DOHH2 (cell line): Measurements from ENCODE around the gene AP1AR.

Experiments used
- H3F3A ChIP-seq: fragments of 200-600 bp; sonication (generic), shearing (Covaris generic); 2 replicates; pipeline ENCODE4 v1.6.0; 2016; ENCODE audit warnings: antibody characterized with exemption, mild to moderate bottlenecking; ENCODE audit not compliant: control insufficient read depth, insufficient read depth
- H3K27ac ChIP-seq: fragments of 200-600 bp; sonication (generic); 2 replicates; pipeline ENCODE4 v1.5.1; 2014; ENCODE audit warnings: low read depth, mild to moderate bottlenecking, low read length, moderate library complexity
- H3K27me3 ChIP-seq: fragments of 200-600 bp; sonication (generic); 2 replicates; pipeline ENCODE4 v1.6.1; 2014; ENCODE audit warnings: mild to moderate bottlenecking, low read length, mixed read lengths; ENCODE audit not compliant: control insufficient read depth
- H3K36me3 ChIP-seq: fragments of 200-600 bp; sonication (generic); 2 replicates; pipeline ENCODE4 v1.6.1; 2014; ENCODE audit warnings: mild to moderate bottlenecking, low read length, moderate library complexity, mixed read lengths; ENCODE audit not compliant: control insufficient read depth
- H3K4me1 ChIP-seq: fragments of 200-600 bp; sonication (generic); 2 replicates; pipeline ENCODE4 v1.6.1; 2014; ENCODE audit warnings: mild to moderate bottlenecking, low read length, mixed read lengths; ENCODE audit not compliant: control insufficient read depth
- H3K4me2 ChIP-seq: fragments of 200-600 bp; sonication (generic); 2 replicates; pipeline ENCODE4 v1.6.0; 2014; ENCODE audit warnings: mild to moderate bottlenecking, low read length, moderate library complexity
- H3K4me3 ChIP-seq: fragments of 200-600 bp; sonication (generic); 2 replicates; pipeline ENCODE4 v1.5.1; 2014; ENCODE audit warnings: mild to moderate bottlenecking, low read length, mixed read lengths
- H3K79me2 ChIP-seq: fragments of 200-600 bp; sonication (generic); 2 replicates; pipeline ENCODE4 v1.6.1; 2014; ENCODE audit warnings: mild to moderate bottlenecking, low read length, mixed read lengths; ENCODE audit not compliant: control insufficient read depth
- H3K9me2 ChIP-seq: fragments of 200-600 bp; sonication (generic); replicated peaks from 2 replicates; pipeline ENCODE4 v1.6.1; 2014; ENCODE audit warnings: mild to moderate bottlenecking, low read length, mixed read lengths; ENCODE audit not compliant: control insufficient read depth
- H3K9me3 ChIP-seq: fragments of 200-600 bp; sonication (generic); 2 replicates; pipeline ENCODE4 v1.6.1; 2014; ENCODE audit warnings: antibody characterized with exemption, low read length, mixed read lengths; ENCODE audit not compliant: control insufficient read depth, insufficient read depth
- H4K20me1 ChIP-seq: fragments of 200-600 bp; sonication (generic); 2 replicates; pipeline ENCODE4 v1.6.0; 2014; ENCODE audit warnings: low read depth, mild to moderate bottlenecking, antibody characterized with exemption, low read length, moderate library complexity; ENCODE audit not compliant: control insufficient read depth, insufficient read depth
- EZH2phosphoT487 ChIP-seq: fragments of 200-600 bp; sonication (generic); IDR thresholded peaks from 2 replicates; pipeline ENCODE4 v1.6.1; 2017; ENCODE audit warnings: borderline replicate concordance, mild to moderate bottlenecking, antibody characterized with exemption, low read length, moderate library complexity, mixed read lengths
- TF ChIP-seq, protein P1 (sequence below): fragments of 200-600 bp; sonication (generic); IDR thresholded peaks from one replicate; pipeline ENCODE4 v1.5.1; 2014; ENCODE audit warnings: antibody characterized with exemption, mild to moderate bottlenecking, low read depth, low read length; ENCODE audit not compliant: poor library complexity, severe bottlenecking

Gene AP1AR

DNA sequence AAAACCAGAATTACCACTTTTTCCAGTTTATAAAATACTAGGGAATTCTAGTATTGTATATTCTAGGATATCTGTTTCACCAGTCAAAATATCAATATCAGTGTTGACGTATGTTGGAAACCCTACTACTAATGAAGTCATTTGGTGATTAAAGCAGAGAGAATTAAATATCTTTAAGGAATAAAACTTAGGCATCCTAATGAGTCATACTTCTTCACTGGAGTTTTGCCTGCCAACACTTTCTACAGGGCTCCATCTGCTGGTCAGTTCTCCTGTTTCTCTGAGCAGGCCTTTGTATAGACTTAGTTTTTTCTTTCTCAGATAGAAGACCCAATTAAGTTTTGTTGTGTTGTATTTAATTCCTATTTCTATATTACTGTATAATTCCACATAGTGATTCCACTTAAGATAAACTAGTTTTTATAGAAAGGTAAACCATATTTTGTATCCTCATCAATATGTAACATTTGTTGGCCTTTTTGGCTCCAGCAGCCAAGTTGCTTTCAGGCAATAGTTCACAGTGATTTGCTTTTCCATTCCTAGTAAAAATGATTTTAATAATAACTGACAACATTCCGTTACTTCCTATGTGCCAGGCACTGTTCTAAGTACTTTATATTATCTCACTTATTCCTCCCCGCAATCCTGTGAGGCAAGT lies 3.5 kb downstream of the AP1AR start:
- TF ChIP-seq, protein P1, sequence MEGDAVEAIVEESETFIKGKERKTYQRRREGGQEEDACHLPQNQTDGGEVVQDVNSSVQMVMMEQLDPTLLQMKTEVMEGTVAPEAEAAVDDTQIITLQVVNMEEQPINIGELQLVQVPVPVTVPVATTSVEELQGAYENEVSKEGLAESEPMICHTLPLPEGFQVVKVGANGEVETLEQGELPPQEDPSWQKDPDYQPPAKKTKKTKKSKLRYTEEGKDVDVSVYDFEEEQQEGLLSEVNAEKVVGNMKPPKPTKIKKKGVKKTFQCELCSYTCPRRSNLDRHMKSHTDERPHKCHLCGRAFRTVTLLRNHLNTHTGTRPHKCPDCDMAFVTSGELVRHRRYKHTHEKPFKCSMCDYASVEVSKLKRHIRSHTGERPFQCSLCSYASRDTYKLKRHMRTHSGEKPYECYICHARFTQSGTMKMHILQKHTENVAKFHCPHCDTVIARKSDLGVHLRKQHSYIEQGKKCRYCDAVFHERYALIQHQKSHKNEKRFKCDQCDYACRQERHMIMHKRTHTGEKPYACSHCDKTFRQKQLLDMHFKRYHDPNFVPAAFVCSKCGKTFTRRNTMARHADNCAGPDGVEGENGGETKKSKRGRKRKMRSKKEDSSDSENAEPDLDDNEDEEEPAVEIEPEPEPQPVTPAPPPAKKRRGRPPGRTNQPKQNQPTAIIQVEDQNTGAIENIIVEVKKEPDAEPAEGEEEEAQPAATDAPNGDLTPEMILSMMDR: peak; percentile 78
- TF ChIP-seq EZH2phosphoT487: no peak
- H3K36me3 ChIP-seq: no peaks in the 10 kb centered on the region; the same call in 1 of the 2 replicates
- H3K79me2 ChIP-seq: peaks cover 86% of the 10 kb centered on the region

DNA sequence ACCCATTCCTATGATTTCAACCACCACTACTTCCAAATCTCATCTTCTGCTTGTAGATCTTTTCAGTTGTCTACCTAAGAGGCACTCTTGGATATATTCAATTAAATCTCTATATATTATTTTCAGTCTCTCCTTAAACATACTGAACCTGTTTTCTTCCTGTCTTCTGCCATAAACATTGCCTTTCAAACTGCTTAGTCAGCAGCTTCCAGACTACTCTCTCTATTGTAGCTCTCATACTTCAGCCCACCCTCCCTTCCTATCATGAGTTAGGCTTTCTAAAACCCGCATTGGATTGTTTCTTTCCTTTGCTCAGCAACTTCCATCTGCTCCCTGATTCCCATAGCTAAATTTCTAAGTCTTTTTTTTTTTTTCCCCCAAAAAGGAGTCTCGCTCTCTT lies 4.5 kb downstream of the AP1AR start:
- Histone ChIP-seq H3F3A (peaks cover 3% of the 10 kb centered on the region), H3K79me2 (peaks cover 85% of the 10 kb centered on the region), H3K4me1 (peaks cover 23% of the 10 kb centered on the region), H3K9me3 (no peaks in the 10 kb centered on the region), H3K27me3 (no peaks in the 10 kb centered on the region), H3K4me2 (no peak overlapping the region), H3K27ac (no peak overlapping the region), H4K20me1 (no peaks in the 10 kb centered on the region), H3K9me2 (no peaks in the 10 kb centered on the region), H3K4me3 (no peak overlapping the region), H3K36me3 (no peaks in the 10 kb centered on the region)
- TF ChIP-seq, protein P1: no peak
- TF ChIP-seq EZH2phosphoT487: no peak

More for the DNA sequence above, 3.5 kb downstream of the AP1AR start:
- no peak overlapping the region for H3K4me3 ChIP-seq
- no peak overlapping the region for H3K27ac ChIP-seq
- H3F3A ChIP-seq: peaks cover 6% of the 10 kb centered on the region
- peaks cover 32% of the 10 kb centered on the region for H3K4me1 ChIP-seq
- H3K4me2 ChIP-seq: peak overlapping the region; percentile 84
- no peaks in the 10 kb centered on the region for H3K9me2 ChIP-seq
- no peaks in the 10 kb centered on the region for H4K20me1 ChIP-seq
- H3K27me3 ChIP-seq: no peaks in the 10 kb centered on the region
- H3K9me3 ChIP-seq: no peaks in the 10 kb centered on the region

DNA sequence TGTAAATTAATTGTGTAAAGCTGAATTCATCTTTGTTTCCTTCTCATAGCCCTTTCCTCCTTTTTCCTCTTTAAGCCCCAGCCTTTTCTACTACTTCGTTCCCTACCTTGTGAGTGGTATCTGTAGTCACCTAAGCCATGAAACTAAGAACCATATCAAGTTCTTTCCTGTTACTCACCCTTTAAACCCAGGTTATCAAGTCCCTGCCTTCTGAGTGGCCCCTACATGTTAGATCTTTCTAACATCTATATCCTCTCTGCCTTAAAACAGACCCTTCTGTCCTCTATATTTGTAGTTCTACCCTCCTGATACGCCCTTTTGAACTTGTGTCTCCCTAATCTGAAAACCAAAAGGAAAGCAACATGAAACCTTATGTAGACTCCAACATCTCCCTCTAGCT lies 7.2 kb downstream of the AP1AR start:
- Histone ChIP-seq H3F3A (no peaks in the 10 kb centered on the region), H3K4me2 (no peak overlapping the region), H3K9me2 (no peaks in the 10 kb centered on the region), H3K4me1 (peaks cover 14% of the 10 kb centered on the region), H3K79me2 (peaks cover 91% of the 10 kb centered on the region), H3K27ac (no peak overlapping the region), H3K4me3 (no peak overlapping the region), H3K36me3 (no peaks in the 10 kb centered on the region), H3K9me3 (no peaks in the 10 kb centered on the region), H3K27me3 (no peaks in the 10 kb centered on the region), H4K20me1 (no peaks in the 10 kb centered on the region)
- TF ChIP-seq EZH2phosphoT487: no peak
- TF ChIP-seq, protein P1: no peak
